GM12878 (cell line): ENCODE results near the gene EPB41L4B.

Source experiments
- CTCF ChIP-seq, 3 experiments: IDR thresholded peaks in 2 of 3; conservative IDR thresholded peaks in 1 of 3; 2 replicates each; pipeline ENCODE4 v1.5.1; 2011; ENCODE audit warnings: low read depth in 3 of 3, low read length in 3 of 3, mild to moderate bottlenecking in 3 of 3, control low read depth in 2 of 3, moderate library complexity in 2 of 3, inconsistent platforms in 1 of 3, mixed read lengths in 1 of 3; ENCODE audit not compliant: control insufficient read depth in 2 of 3, insufficient read depth in 1 of 3; ENCODE audit errors: extremely low read depth in 1 of 3
- DPF2 ChIP-seq: fragments of 450-650 bp; IDR thresholded peaks from 2 replicates; pipeline ENCODE4 v1.6.1; 2017; ENCODE audit warnings: mild to moderate bottlenecking
- JUNB ChIP-seq: IDR thresholded peaks from 2 replicates; pipeline ENCODE4 v1.6.1; 2016; ENCODE audit warnings: antibody characterized with exemption, mild to moderate bottlenecking
- MTA3 ChIP-seq: IDR thresholded peaks from 2 replicates; pipeline ENCODE4 v1.6.1; 2012; ENCODE audit warnings: low read length, inconsistent platforms, borderline replicate concordance
- POLR2AphosphoS5 ChIP-seq: IDR thresholded peaks from 2 replicates; pipeline ENCODE4 v1.6.1; 2011; ENCODE audit warnings: mild to moderate bottlenecking, low read length, inconsistent platforms
- SIN3A ChIP-seq: IDR thresholded peaks from 2 replicates; pipeline ENCODE4 v1.6.1; 2012; ENCODE audit warnings: low read depth, low read length, improper control_type of control experiment
- SMC3 ChIP-seq: IDR thresholded peaks from 2 replicates; pipeline ENCODE4 v1.6.1; 2011; ENCODE audit warnings: low read length, improper control_type of control experiment, borderline replicate concordance
- SRF ChIP-seq, 2 experiments: IDR thresholded peaks; 2 replicates each; pipeline ENCODE4 v1.6.1; 2011; ENCODE audit warnings: low read depth in 2 of 2, low read length in 2 of 2, mild to moderate bottlenecking in 1 of 2, moderate library complexity in 1 of 2
- ZNF384 ChIP-seq: IDR thresholded peaks from 2 replicates; pipeline ENCODE4 v1.6.1; 2012; ENCODE audit warnings: low read depth, mild to moderate bottlenecking, low read length, improper control_type of control experiment, borderline replicate concordance

DNA sequence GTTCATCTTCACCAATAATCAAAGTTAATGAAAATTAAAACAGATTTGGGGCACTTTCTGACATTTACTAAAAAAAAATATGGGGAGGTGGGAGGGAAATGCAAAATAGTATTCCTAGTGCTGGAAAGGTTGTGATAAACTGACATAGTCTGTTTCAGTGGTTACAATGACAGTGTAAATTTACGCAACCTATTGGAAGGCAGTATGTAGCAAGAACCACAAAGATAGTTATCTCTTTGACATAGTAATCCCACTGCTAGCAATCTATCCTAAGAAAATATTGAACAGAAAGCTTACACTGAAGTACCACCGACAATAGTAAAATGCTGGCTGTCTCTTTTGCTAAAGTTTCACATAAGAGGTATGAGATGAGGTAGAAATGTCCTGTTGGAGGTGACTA is 15.1 kb upstream of the EPB41L4B start:
- TF ChIP-seq ZNF384, result no peak
- no peak for TF ChIP-seq SMC3
- TF ChIP-seq CTCF (IDR thresholded peaks at IDR 0.05 in 2 of 3, conservative IDR thresholded peaks at IDR 0.05 in 1 of 3; ENCODE audit: control insufficient read depth in 2 of 3, extremely low read depth in 1 of 3, insufficient read depth in 1 of 3, low read depth in 3 of 3, low read length in 3 of 3), result no peak
- TF ChIP-seq JUNB, result no peak
- TF ChIP-seq SIN3A, result no peak
- no peak for TF ChIP-seq MTA3
- no peak for TF ChIP-seq SRF (IDR thresholded peaks at IDR 0.05; ENCODE audit: low read depth in 2 of 2, low read length in 2 of 2)
- no peak for TF ChIP-seq POLR2AphosphoS5
- no peak for TF ChIP-seq DPF2
